ENCODE data around the gene PLCG2. TPM values are rescaled to one million over a fixed set of nuclear protein-coding genes. Genes with fewer than 3 reads are reported as not detected.

PLCG2 gene
- total RNA-seq, result 1.9 TPM

GRCh38 chr16:81778861-81779535, at the start of gene PLCG2:
Gene PLCG2 (plus strand): TSS chr16:81779291. CDS start chr16:81785990, 6,699 bp downstream.

GRCh38 chr16:82011199-82011641, 232.1 kb downstream of the PLCG2 start, which contains the start of gene SDR42E1:
Gene SDR42E1 (minus strand): TSS chr16:82011470. CDS start chr16:82000858, 10,612 bp downstream.

Other genes starting within 250 kb of the PLCG2 start
- gene SDR42E1, start 232.2 kb downstream of the PLCG2 start, total RNA-seq, result not detected

Measured in parietal lobe (tissue), 1 donor.